DND-41 (cell line): Measurements from ENCODE around the gene CCDC192.

Experiments
- ATAC-seq: fragments of 200-7000 bp; cut with Tn5 transposase; 3 replicates; pipeline ENCODE4 v1.9.1; 2021; ENCODE audit warnings: low read depth; ENCODE audit not compliant: insufficient read depth
- DNase-seq: peaks from one replicate; pipeline ENCODE4 v3.0.0-alpha.2; 2020
- H2AFZ ChIP-seq: 2 replicates; pipeline ENCODE4 v1.6.0; 2012; ENCODE audit warnings: low read depth, low read length
- H3K27ac ChIP-seq: 2 replicates; pipeline ENCODE4 v1.5.1; 2012; ENCODE audit warnings: low read length, inconsistent platforms
- H3K27me3 ChIP-seq: fragments of 200-600 bp; sonication (generic); 2 replicates; pipeline ENCODE4 v1.6.0; 2012; ENCODE audit warnings: low read length, mild to moderate bottlenecking, inconsistent platforms; ENCODE audit not compliant: insufficient read depth, poor library complexity
- H3K36me3 ChIP-seq: 2 replicates; pipeline ENCODE4 v1.5.1; 2012; ENCODE audit warnings: low read length, inconsistent platforms; ENCODE audit not compliant: insufficient read depth
- H3K4me1 ChIP-seq: 2 replicates; pipeline ENCODE4 v1.5.1; 2012; ENCODE audit warnings: mild to moderate bottlenecking, low read length; ENCODE audit not compliant: insufficient read depth
- H3K4me2 ChIP-seq: 2 replicates; pipeline ENCODE4 v1.6.0; 2012; ENCODE audit warnings: mild to moderate bottlenecking, moderate library complexity, low read length, inconsistent platforms; ENCODE audit not compliant: insufficient read depth
- H3K4me3 ChIP-seq, 2 experiments: fragments of 200-600 bp in 1 of 2; shearing (Covaris generic) in 1 of 2; 2 replicates each; pipeline ENCODE4 v1.5.1; 2012 to 2016; ENCODE audit warnings: inconsistent platforms in 2 of 2, low read length in 2 of 2, mild to moderate bottlenecking in 2 of 2, low read depth in 1 of 2, moderate library complexity in 1 of 2
- H3K79me2 ChIP-seq: 2 replicates; pipeline ENCODE4 v1.6.0; 2012; ENCODE audit warnings: low read length, inconsistent platforms; ENCODE audit not compliant: insufficient read depth
- H3K9ac ChIP-seq: 2 replicates; pipeline ENCODE4 v1.6.0; 2012; ENCODE audit warnings: low read depth, mild to moderate bottlenecking, inconsistent platforms, low read length, moderate library complexity
- H3K9me3 ChIP-seq: 2 replicates; pipeline ENCODE4 v1.5.1; 2012; ENCODE audit warnings: low read length, moderate library complexity, mild to moderate bottlenecking, inconsistent platforms; ENCODE audit not compliant: insufficient read depth, severe bottlenecking
- H4K20me1 ChIP-seq: 2 replicates; pipeline ENCODE4 v1.6.0; 2012; ENCODE audit warnings: low read length; ENCODE audit not compliant: insufficient read depth
- CTCF ChIP-seq: IDR thresholded peaks from 2 replicates; pipeline ENCODE4 v1.5.1; 2012; ENCODE audit warnings: borderline replicate concordance, low read length, moderate library complexity, mild to moderate bottlenecking; ENCODE audit not compliant: poor library complexity, severe bottlenecking; ENCODE audit errors: extremely low read depth
- EZH2 ChIP-seq: IDR thresholded peaks from 3 replicates; pipeline ENCODE4 v1.6.1; 2012; ENCODE audit warnings: borderline replicate concordance, low read depth, mild to moderate bottlenecking, moderate library complexity, low read length, inconsistent platforms; ENCODE audit not compliant: severe bottlenecking

The CCDC192 gene

GRCh38 chr5:127804886-127805426 is 101.8 kb downstream of the CCDC192 start:
- H3K4me3 ChIP-seq, result no peak overlapping the region
- ATAC-seq, result no peak
- H3K79me2 ChIP-seq, result no peaks in the 10 kb centered on the region
- H3K27me3 ChIP-seq, result peaks cover 7% of the 10 kb centered on the region
- no peaks in the 10 kb centered on the region for H3K4me1 ChIP-seq
- no peak for TF ChIP-seq EZH2
- TF ChIP-seq CTCF, result no peak
- no peak overlapping the region for H3K27ac ChIP-seq
- H3K9me3 ChIP-seq, result no peaks in the 10 kb centered on the region
- H4K20me1 ChIP-seq, result no peaks in the 10 kb centered on the region
- no peaks in the 10 kb centered on the region for H3K36me3 ChIP-seq
- no peak overlapping the region for H3K4me2 ChIP-seq
- no peak for DNase-seq
- H2AFZ ChIP-seq, result no peak overlapping the region
- no peak overlapping the region for H3K9ac ChIP-seq

- no peak for DNase-seq
- ATAC-seq, result no peak
- no peak overlapping the region for H3K9ac ChIP-seq
- H3K4me1 ChIP-seq, result no peaks in the 10 kb centered on the region
- H3K36me3 ChIP-seq, result no peaks in the 10 kb centered on the region
- no peak overlapping the region for H3K27ac ChIP-seq
- H3K79me2 ChIP-seq, result no peaks in the 10 kb centered on the region
- H2AFZ ChIP-seq, result no peak overlapping the region
- H3K27me3 ChIP-seq, result peaks cover 7% of the 10 kb centered on the region
- H3K4me3 ChIP-seq, result no peak overlapping the region
- H3K4me2 ChIP-seq, result no peak overlapping the region
- no peaks in the 10 kb centered on the region for H3K9me3 ChIP-seq
- TF ChIP-seq CTCF (no peak), EZH2 (no peak)
- H4K20me1 ChIP-seq, result no peaks in the 10 kb centered on the region
Observed at GRCh38 chr5:127805448-127805847, 102.3 kb downstream of the CCDC192 start.

- H3K36me3 ChIP-seq, result no peaks in the 10 kb centered on the region
- no peak for TF ChIP-seq EZH2
- TF ChIP-seq CTCF, result no peak
- H3K9ac ChIP-seq, result no peak overlapping the region
- ATAC-seq, result no peak
- DNase-seq, result no peak
- H4K20me1 ChIP-seq, result no peaks in the 10 kb centered on the region
- no peaks in the 10 kb centered on the region for H3K9me3 ChIP-seq
- H3K4me2 ChIP-seq, result no peak overlapping the region
- H2AFZ ChIP-seq, result no peak overlapping the region
- H3K4me1 ChIP-seq, result no peaks in the 10 kb centered on the region
- H3K27ac ChIP-seq, result no peak overlapping the region
- H3K4me3 ChIP-seq, result no peak overlapping the region
- no peaks in the 10 kb centered on the region for H3K79me2 ChIP-seq
- H3K27me3 ChIP-seq, result peaks cover 7% of the 10 kb centered on the region
Observed at GRCh38 chr5:127806776-127807175, 103.6 kb downstream of the CCDC192 start.

- no peak overlapping the region for H3K9ac ChIP-seq
- no peaks in the 10 kb centered on the region for H3K4me1 ChIP-seq
- no peak for ATAC-seq
- no peak overlapping the region for H2AFZ ChIP-seq
- DNase-seq, result no peak
- no peaks in the 10 kb centered on the region for H3K9me3 ChIP-seq
- H3K36me3 ChIP-seq, result no peaks in the 10 kb centered on the region
- H3K4me3 ChIP-seq, result no peak overlapping the region
- peaks cover 8% of the 10 kb centered on the region for H3K27me3 ChIP-seq
- no peaks in the 10 kb centered on the region for H4K20me1 ChIP-seq
- no peaks in the 10 kb centered on the region for H3K79me2 ChIP-seq
- H3K4me2 ChIP-seq, result no peak overlapping the region
- TF ChIP-seq EZH2 (no peak), CTCF (no peak)
- H3K27ac ChIP-seq, result no peak overlapping the region
Observed at GRCh38 chr5:127809533-127809932, 106.3 kb downstream of the CCDC192 start.
